ENCODE data around the gene AKAP5.

AKAP5 gene

GRCh38 chr14:64439141-64439540 is 26.2 kb upstream of the AKAP5 start:
- TF ChIP-seq CTCF (IDR thresholded peaks at IDR 0.05; ENCODE audit: insufficient read depth, low read length, missing control alignments), result no peak
- DNase-seq (ENCODE audit: low read depth, low spot score), result no peak
- no peak overlapping the region for H3K4me3 ChIP-seq (ENCODE audit: low read depth, low read length)
- POLR2A ChIA-PET, result no interaction called here
- CTCF ChIA-PET, result interaction anchor here (1.2 to 3.4 kb wide), 5 partner anchors 9 to 39 kb away, joined by 3 to 26 read pairs (median 4); partner anchors contain the start of gene AKAP5

GRCh38 chr14:64440494-64440893 is 24.8 kb upstream of the AKAP5 start:
- ChIA-PET POLR2A (interaction anchor here (0.6 kb wide), 1 partner anchor 26 kb away, joined by 7 read pairs; no protein-coding TSS in a partner anchor), CTCF (interaction anchor here (1.3 to 3.4 kb wide), 4 partner anchors 10 to 38 kb away, joined by 3 to 26 read pairs (median 5); no protein-coding TSS in a partner anchor)
- DNase-seq (ENCODE audit: low read depth, low spot score), result no peak
- H3K4me3 ChIP-seq (ENCODE audit: low read depth, low read length), result no peak overlapping the region
- no peak for TF ChIP-seq CTCF (IDR thresholded peaks at IDR 0.05; ENCODE audit: insufficient read depth, low read length, missing control alignments)

- DNase-seq (ENCODE audit: low read depth, low spot score), result no peak
- POLR2A ChIA-PET, result no interaction called here
- CTCF ChIA-PET, result interaction anchor here (1.3 kb wide), 1 partner anchor 12 kb away, joined by 9 read pairs; no protein-coding TSS in a partner anchor
- no peak overlapping the region for H3K4me3 ChIP-seq (ENCODE audit: low read depth, low read length)
- no peak for TF ChIP-seq CTCF (IDR thresholded peaks at IDR 0.05; ENCODE audit: insufficient read depth, low read length, missing control alignments)
Measured at GRCh38 chr14:64442300-64442988, 22.9 kb upstream of the AKAP5 start.

GRCh38 chr14:64444140-64444539 is 21.2 kb upstream of the AKAP5 start:
- TF ChIP-seq CTCF (IDR thresholded peaks at IDR 0.05; ENCODE audit: insufficient read depth, low read length, missing control alignments), result no peak
- no peak for DNase-seq (ENCODE audit: low read depth, low spot score)
- ChIA-PET POLR2A (no interaction called here), CTCF (interaction anchor here (1.0 to 3.1 kb wide), 2 partner anchors 14 to 447 kb away, joined by 3 to 18 read pairs; no protein-coding TSS in a partner anchor)
- no peak overlapping the region for H3K4me3 ChIP-seq (ENCODE audit: low read depth, low read length)

GRCh38 chr14:64444984-64445845 is 20.1 kb upstream of the AKAP5 start:
- ChIA-PET POLR2A (interaction anchor here (1.5 kb wide), 1 partner anchor 60 kb away, joined by 4 read pairs; the partner anchor contains the start of gene ZBTB1), CTCF (interaction anchor here (0.7 to 3.1 kb wide), 6 partner anchors 9 to 108 kb away, joined by 3 to 18 read pairs (median 6); no protein-coding TSS in a partner anchor)
- H3K4me3 ChIP-seq (ENCODE audit: low read depth, low read length), result no peak overlapping the region
- DNase-seq (ENCODE audit: low read depth, low spot score), result peak; percentile 59
- TF ChIP-seq CTCF (IDR thresholded peaks at IDR 0.05; ENCODE audit: insufficient read depth, low read length, missing control alignments), result no peak

Measured in AG04449 (cell line).